ENCODE results near the gene CMKLR1. TPM values are rescaled to one million over a fixed set of nuclear protein-coding genes. Genes with fewer than 3 reads are reported as not detected.

CMKLR1 gene
- total and polyA plus RNA-seq, 2 donors (not counting 3 experiments of a cell fraction or from before 2014, with no cell fraction given): 0.61 TPM; not detected in 1

DNA sequence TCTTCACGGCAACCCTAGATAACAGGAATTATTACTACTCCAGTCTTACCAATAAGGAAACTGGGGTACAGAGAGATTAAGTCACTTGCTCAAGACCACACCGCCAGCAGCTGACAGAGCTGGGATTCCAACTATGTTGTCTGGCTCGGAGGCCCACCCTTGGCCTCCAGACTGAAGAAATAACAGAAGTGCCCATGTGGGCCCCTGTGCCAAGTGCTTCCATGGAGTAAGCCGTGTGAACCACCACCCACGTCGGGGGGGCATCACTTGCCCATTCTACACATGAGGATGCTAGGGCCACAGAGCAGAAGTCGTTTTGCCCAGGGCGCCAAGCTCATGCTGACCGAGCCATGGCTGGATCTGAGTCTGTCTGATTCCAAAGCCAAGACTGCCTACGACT is 926 bp upstream of the CMKLR1 start:
- DNase-seq (ENCODE audit: low read depth, low spot score): no peak
- Histone ChIP-seq H3K9me3 (replicated peaks; ENCODE audit: control insufficient read depth, insufficient read depth, low read length) (no peaks in the 10 kb centered on the region), H3K9ac (replicated peaks; ENCODE audit: extremely low read depth, insufficient read depth, low read length) (no peak overlapping the region), H4K20me1 (replicated peaks; ENCODE audit: control insufficient read depth, extremely low read depth, insufficient read depth, low read length) (no peaks in the 10 kb centered on the region), H3K36me3 (ENCODE audit: control insufficient read depth in 2 of 2, extremely low read depth in 1 of 2, insufficient read depth in 2 of 2, low read length in 2 of 2) (no peaks in the 10 kb centered on the region), H2AFZ (ENCODE audit: low read depth, low read length) (no peak overlapping the region), H3K27ac (ENCODE audit: insufficient read depth, low read depth, low read length) (no peak overlapping the region), H3K79me2 (ENCODE audit: control insufficient read depth, insufficient read depth, low read length) (no peaks in the 10 kb centered on the region), H3K27me3 (ENCODE audit: control insufficient read depth in 2 of 2, insufficient read depth in 2 of 2, low read length in 2 of 2) (peaks cover 23 to 24% of the 10 kb centered on the region in 2 experiments), H3K9me1 (replicated peaks; ENCODE audit: control insufficient read depth, extremely low read depth, insufficient read depth, low read length) (no peaks in the 10 kb centered on the region), H3K4me3 (replicated peaks in 1 of 3; ENCODE audit: insufficient read depth in 1 of 3, low read depth in 1 of 3, low read length in 3 of 3) (no peak overlapping the region), H3K4me2 (ENCODE audit: insufficient read depth, low read length) (no peak overlapping the region), H3K4me1 (ENCODE audit: control insufficient read depth, extremely low read depth, insufficient read depth, low read length) (no peaks in the 10 kb centered on the region)
- FAIRE-seq: no peak
- dilution Hi-C loops (cut with MboI; ENCODE audit: extremely low pct_ligation_motif_present, low sequenced_read_pairs) (no loop called here), intact Hi-C loops (cut with micrococcal nuclease) (no loop called here)
- TF ChIP-seq POLR2A (IDR thresholded peaks at IDR 0.05; ENCODE audit: low read depth, low read length): no peak
- TF ChIP-seq, protein P1, sequence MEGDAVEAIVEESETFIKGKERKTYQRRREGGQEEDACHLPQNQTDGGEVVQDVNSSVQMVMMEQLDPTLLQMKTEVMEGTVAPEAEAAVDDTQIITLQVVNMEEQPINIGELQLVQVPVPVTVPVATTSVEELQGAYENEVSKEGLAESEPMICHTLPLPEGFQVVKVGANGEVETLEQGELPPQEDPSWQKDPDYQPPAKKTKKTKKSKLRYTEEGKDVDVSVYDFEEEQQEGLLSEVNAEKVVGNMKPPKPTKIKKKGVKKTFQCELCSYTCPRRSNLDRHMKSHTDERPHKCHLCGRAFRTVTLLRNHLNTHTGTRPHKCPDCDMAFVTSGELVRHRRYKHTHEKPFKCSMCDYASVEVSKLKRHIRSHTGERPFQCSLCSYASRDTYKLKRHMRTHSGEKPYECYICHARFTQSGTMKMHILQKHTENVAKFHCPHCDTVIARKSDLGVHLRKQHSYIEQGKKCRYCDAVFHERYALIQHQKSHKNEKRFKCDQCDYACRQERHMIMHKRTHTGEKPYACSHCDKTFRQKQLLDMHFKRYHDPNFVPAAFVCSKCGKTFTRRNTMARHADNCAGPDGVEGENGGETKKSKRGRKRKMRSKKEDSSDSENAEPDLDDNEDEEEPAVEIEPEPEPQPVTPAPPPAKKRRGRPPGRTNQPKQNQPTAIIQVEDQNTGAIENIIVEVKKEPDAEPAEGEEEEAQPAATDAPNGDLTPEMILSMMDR (IDR thresholded peaks at IDR 0.05; ENCODE audit: extremely low read depth in 1 of 2, insufficient read depth in 1 of 2, low read depth in 1 of 2, low read length in 2 of 2): no peak
- no peak for TF ChIP-seq JUN (IDR thresholded peaks at IDR 0.05; ENCODE audit: borderline replicate concordance, insufficient read depth, insufficient read length, low read depth)
- TF ChIP-seq POLR2AphosphoS5 (IDR thresholded peaks at IDR 0.05; ENCODE audit: insufficient read depth, low read depth, low read length): no peak
- TF ChIP-seq FOS (IDR thresholded peaks at IDR 0.05; ENCODE audit: borderline replicate concordance, insufficient read depth, low read length): no peak
- TF ChIP-seq EZH2 (IDR thresholded peaks at IDR 0.05; ENCODE audit: borderline replicate concordance, low read depth, low read length, severe bottlenecking): no peak
- TF ChIP-seq, protein P2, sequence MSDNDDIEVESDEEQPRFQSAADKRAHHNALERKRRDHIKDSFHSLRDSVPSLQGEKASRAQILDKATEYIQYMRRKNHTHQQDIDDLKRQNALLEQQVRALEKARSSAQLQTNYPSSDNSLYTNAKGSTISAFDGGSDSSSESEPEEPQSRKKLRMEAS (IDR thresholded peaks at IDR 0.05; ENCODE audit: insufficient read depth, insufficient read length): no peak
- TF ChIP-seq GATA2 (IDR thresholded peaks at IDR 0.05; ENCODE audit: insufficient read depth, insufficient read length, low read depth, low read length): no peak
- no peak for TF ChIP-seq MYC (IDR thresholded peaks at IDR 0.05; ENCODE audit: low read depth, low read length)
- no TSS peak for BruUV-seq (replicated peaks)
- ChIA-PET CTCF (no interaction called here), POLR2A (no interaction called here)
